NB4 (cell line): ENCODE results near the gene SGMS1.

Source experiments
- DNase-seq: peaks from one replicate; pipeline ENCODE4 v3.0.0; 2010; ENCODE audit warnings: low read depth
- H3K4me3 ChIP-seq: one replicate; pipeline ENCODE4 v1.5.1; 2011; ENCODE audit warnings: mild to moderate bottlenecking, low read depth, low read length, moderate library complexity
- CTCF ChIP-seq: IDR thresholded peaks from one replicate; pipeline ENCODE4 v1.5.1; 2012; ENCODE audit warnings: low read depth, low read length
- MYC ChIP-seq: IDR thresholded peaks from 2 replicates; pipeline ENCODE4 v1.6.1; 2011; ENCODE audit warnings: low read depth, low read length
- POLR2A ChIP-seq: IDR thresholded peaks from 2 replicates; pipeline ENCODE4 v1.6.1; 2011; ENCODE audit warnings: mild to moderate bottlenecking; ENCODE audit not compliant: insufficient read length; ENCODE audit errors: extremely low read depth
- TF ChIP-seq, protein P1 (sequence below): IDR thresholded peaks from 2 replicates; pipeline ENCODE4 v1.6.1; 2011; ENCODE audit warnings: low read depth, low read length

The SGMS1 gene

DNA sequence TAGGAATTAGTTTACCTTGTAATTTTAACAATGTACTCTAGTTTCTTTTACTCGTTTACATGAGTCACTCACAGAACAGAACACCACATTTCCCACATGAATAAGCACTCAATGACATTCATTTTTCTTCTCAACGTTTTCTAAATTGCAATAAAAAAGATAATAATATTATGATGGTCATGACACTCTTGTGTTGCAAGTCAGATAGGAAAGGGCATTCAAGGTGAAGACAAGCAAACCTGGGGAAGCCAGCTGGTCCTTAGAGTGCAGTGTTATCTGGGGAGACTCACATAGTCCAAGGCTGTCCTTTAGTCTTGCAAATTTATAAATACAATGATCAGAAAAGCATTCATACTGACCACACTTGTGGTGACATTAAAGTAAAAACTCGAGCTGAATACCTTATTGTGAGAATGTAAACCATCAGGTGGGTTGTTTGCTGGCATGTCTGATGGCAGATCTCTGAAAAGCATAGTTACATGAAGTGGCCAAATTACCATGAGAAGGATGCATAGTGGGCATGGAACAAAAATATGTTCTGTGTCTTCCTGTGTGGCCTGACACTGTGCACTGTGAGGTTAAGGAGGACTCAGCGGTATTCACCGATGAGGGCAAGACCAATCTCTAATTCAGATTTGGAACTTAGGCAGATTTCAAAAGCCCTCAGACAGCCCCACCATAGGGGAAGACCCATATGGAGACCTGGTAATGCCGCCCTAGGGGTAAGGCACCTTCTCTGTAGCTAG lies 213.5 kb downstream of the SGMS1 start:
- no peak for TF ChIP-seq POLR2A
- TF ChIP-seq, protein P1, sequence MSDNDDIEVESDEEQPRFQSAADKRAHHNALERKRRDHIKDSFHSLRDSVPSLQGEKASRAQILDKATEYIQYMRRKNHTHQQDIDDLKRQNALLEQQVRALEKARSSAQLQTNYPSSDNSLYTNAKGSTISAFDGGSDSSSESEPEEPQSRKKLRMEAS: no peak
- TF ChIP-seq CTCF: no peak
- TF ChIP-seq MYC: no peak
- no peak overlapping the region for H3K4me3 ChIP-seq
- no peak for DNase-seq

DNA sequence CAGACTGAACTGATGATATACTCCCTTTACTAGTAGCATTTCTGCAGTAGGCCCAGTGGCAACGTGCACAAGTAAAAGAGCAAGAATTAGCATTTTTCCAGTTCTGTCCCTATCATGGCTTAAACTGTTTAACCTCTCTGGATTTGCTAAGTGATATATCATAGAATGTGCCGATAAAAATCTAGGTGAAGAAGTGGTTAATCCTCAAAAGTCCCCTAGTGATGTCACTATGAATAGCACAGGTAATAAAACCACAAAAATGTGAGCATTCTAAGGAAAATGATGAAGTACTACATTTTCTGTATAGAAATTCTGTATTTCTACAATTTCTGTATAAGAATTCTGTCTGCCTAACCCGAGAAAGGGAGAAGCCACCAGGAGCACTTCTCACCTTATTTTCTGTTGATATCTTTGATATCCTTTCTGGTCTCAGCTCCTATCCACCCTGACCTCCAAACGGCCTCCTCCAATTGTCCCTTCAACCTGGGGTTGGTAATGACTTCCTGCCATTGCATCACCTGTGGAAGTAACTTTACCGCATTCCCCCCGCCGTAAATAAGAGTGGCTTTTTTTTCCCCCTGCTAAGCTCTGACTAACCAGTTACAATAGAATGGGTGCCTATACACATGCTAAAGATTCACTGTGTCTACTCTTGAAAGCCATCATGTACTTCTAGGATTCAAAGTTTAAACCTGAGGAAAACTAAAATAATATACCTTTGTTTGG lies 216.5 kb downstream of the SGMS1 start:
- no peak overlapping the region for H3K4me3 ChIP-seq
- TF ChIP-seq POLR2A: no peak
- no peak for TF ChIP-seq CTCF
- no peak for TF ChIP-seq MYC
- TF ChIP-seq, protein P1: no peak
- peak; percentile 17 for DNase-seq

DNA sequence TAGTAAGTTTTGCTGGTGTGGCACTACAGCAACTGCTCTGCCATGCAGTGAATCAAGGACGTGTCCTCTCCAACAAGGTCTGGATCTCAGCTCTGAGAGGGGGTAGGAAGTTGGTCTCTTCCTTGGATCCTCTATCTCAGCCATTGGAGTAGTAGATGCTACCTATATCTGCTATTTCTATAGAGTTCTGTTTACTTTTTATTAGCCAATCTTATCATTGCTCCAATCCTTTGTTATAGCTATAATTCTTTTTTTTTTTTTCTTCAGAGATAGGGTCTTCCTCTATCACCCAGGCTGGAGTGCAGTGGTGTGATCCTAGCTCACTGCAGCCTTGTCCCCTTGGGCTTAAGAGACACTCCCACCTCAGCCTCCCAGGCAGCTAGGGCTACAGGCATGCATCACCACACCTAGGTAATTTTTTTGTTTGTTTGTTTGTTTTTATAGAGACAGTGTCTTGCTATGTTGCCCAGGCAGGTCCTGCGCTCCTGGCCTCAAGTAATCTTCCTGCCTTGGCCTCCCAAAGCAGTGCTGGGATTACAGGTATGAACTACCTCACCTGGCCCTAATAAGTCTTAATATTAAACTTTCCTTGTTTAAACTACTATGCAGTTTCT lies 217.2 kb downstream of the SGMS1 start:
- TF ChIP-seq MYC (no peak), POLR2A (no peak), CTCF (no peak)
- TF ChIP-seq, protein P1: no peak

DNA sequence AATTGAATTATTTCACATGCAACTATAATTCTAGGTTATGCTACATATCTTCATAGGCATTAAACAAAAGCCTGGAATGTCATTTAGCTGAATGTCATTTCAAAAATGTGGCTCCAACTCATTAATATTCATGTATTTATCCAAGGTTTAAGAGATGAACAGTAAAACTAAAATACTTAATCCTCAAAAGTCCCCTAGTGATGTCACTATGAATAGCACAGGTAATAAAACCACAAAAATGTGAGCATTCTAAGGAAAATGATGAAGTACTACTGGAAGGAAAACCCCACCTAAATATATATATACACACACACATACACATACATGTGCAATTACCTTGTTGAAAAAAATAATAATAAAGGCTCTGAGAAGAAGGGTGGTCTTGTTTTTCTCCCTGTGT lies 218.0 kb downstream of the SGMS1 start:
- no peak overlapping the region for H3K4me3 ChIP-seq
- DNase-seq: no peak
- no peak for TF ChIP-seq CTCF
- TF ChIP-seq, protein P1: no peak
- no peak for TF ChIP-seq POLR2A
- TF ChIP-seq MYC: no peak

More for the DNA sequence above, 217.2 kb downstream of the SGMS1 start:
- no peak overlapping the region for H3K4me3 ChIP-seq
- no peak for DNase-seq

- no peak for DNase-seq
- H3K4me3 ChIP-seq: no peak overlapping the region
- TF ChIP-seq CTCF (no peak), MYC (no peak), POLR2A (no peak)
- TF ChIP-seq, protein P1: no peak
Observed at GRCh38 chr10:50404021-50404773, 219.6 kb downstream of the SGMS1 start.
